Measurements from ENCODE around the gene SYNDIG1. TPM values are rescaled to one million over a fixed set of nuclear protein-coding genes. Genes with fewer than 3 reads are reported as not detected.
"Not testable (repeated sequence)": the region's sequence is repeated elsewhere in the genome, so short reads cannot be mapped to it uniquely, and the experiment has no call there.

The SYNDIG1 gene
- total RNA-seq, 1 donor from 2014 or later: not detected

DNA sequence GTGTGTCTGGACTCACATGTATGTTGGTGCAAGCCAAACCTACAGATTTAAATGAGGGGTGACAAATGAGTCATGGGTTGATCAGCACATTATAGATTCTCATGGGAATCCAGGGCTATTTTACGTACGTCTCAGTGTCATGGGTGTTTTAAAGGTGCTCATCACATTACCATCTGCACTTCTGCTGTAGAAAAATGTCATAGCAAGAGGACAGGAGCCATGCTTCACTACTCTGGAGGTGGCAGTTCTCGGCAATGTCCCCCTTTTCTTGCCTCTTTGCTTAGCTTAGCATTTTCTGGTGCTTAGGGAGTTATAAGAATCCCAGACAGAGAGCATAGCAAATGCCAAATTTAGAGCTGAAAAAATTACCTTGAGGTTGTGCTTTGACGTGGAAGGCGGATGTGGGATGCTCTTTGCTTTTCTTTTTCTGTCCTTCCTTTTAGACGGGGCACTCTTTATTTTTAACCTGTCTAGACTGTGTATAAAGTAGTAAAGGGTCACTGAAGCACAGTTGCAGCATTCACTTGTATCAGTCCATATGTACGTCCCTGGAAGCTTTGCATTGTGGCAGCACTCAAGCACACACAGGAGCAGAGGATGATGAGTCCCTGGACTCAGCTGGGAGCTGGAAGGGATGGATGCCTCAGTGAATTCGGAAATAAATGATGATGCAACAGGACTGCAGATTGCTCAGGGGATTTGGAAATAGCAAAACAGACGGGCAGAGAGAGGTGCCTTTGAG lies 139.7 kb downstream of the SYNDIG1 start:
- no peak for DNase-seq (ENCODE audit: low read depth, low spot score)

DNA sequence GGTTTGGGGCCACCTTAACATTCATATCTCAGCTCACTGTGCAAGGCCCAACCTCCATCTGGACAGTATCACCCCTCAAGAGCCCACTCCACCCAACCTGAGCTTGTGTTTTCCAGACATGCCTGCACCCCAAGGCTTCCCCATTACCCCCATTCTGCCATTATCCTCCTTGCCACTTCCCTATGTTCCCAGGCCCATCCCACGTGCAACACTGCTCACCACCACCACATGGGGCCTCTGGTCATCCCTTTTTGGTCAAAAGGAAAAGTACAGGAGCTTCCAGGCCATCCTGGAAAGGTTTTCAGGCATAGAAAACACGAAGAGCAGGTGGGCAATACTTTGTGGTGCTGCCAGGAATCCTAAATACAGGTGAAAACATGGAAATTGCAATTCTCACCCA lies 140.3 kb downstream of the SYNDIG1 start:
- no peak for DNase-seq (ENCODE audit: low read depth, low spot score)

DNA sequence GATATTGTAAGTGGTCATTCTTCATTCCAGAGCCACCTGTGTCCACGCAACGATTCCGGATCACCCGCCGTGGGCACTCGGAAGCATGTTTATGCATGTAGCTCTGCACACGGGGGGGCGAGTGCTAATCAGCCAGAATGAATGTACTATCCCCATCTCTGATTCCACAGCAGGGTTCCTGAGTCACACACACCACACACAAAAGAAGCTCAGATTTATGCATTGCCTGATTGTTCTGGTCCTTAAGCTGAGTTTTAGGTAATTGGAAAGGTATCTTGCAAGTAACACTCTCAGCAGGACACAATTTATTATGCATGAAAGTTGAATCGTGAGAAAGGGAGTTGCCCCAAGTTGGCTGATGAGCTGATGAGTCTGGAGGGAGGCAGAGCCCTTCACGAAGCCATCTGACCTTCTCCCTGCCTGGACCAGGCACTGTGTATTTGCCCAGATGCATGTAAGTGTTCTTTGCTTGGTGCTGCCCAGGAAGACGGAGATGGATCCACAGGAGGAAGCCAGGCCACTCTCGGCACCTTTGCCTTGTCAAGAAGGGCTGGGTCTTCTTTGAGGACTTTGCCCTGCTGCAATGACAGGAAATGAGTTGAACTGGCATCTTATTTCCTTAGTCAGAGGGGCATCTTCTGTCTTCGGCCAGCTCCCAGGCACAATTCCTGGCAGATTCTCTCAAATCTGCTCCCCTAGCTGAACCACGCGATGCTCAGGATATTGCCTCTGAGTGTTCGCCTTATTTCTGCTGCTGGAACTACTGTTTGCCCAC lies 141.1 kb downstream of the SYNDIG1 start:
- DNase-seq (ENCODE audit: low read depth, low spot score): no peak

DNA sequence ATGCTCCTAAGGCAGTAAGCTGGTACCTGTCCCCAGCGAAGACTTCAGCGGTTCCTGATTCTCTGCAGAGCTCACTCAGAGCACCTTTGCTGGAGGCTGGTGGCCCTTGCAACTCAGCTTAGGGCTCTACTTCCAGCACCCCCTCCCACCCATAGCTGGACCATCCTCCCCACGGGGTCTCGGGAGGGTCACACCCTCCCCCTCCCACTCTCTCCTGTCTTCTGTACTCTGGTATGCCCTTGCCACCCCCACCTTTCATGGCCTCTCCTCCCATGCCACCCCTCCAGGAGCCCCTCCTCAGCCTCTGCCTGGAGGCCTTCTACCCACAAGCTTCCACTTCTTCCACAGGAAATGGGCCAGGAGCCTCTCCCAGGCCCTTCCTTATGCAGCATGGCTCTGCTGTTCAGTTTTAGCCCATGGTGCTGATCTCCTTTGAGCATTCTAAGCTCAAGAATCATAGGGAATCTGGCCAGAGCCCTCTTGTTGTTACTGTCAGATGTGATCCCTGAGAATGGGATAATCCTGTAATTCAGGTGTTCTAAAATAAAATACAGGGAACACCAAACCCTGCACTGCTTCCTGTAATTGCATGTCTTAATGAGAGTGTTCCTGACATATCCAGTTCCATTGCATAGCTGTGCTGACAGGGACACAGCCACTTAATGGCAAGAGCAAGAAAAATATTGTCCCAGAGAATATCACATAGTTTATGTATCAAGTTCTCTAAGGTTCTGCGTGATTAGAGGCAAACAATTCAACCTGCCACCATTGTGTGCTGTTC lies 142.1 kb downstream of the SYNDIG1 start:
- no peak for DNase-seq (ENCODE audit: low read depth, low spot score)

DNA sequence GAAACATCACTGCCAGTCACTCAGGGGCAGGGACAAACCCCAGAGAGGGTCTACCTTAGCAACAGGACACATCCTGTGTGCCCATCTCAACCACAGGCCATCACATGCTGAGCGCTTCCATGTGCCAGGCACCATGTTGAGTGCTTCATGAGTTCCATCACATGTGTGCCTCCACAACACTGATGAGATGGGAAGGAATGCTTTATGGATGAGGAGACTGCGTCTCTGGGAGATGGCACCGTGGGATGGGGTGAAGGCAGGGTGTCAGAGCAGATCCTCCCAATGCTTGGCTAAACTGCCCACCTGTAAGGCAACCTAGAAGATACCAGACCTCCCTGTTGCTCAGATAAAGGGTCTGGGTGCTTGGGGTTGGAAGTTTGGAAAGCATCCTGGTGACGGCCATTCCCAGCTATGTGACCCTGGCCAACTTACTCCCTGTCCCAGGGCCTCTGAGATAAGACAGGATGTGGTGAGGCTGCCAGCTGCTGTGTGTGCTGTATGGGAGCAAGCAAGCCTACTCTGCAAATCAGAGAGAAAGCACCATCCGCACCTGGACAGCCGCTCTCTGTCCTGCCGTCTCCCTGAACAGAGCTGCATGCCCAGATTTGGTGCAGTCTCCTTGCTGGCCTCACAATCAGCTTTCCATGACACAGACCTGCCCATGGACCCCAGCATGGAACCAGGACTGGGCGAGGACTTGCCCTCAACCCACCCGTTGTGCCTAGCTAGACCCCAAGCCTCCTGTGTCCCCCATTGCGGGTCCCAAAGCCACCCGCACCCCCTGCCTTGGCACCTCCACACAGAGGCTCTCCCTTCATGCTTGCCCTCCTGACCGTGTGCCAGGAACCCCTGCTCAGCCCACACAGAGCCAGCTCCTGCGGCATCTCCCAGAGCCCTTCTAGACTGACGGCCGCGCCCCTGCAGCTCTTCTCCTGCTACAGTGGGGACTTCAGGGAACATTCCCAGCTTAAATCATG lies 143.7 kb downstream of the SYNDIG1 start:
- no peak for DNase-seq (ENCODE audit: low read depth, low spot score)

DNA sequence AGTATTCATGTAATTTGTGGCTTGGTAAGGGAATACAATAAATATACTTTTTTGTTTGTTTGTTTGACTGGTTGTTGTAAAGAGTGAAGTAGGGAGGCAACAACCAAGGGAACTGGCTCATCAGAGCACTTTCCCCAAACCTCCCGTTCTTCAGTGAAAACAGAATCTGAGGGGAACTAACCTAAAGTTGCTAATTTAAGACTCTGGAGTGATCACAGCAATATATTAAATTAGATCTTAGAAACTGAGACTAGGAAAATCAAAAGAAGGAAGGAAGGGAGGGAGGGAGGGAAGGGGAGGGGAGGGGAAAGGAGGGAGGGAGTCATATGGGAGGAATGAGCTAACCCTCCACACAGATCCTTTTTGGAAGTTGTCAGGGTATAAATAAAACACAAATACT lies 144.9 kb downstream of the SYNDIG1 start:
- no peak for DNase-seq (ENCODE audit: low read depth, low spot score)

DNA sequence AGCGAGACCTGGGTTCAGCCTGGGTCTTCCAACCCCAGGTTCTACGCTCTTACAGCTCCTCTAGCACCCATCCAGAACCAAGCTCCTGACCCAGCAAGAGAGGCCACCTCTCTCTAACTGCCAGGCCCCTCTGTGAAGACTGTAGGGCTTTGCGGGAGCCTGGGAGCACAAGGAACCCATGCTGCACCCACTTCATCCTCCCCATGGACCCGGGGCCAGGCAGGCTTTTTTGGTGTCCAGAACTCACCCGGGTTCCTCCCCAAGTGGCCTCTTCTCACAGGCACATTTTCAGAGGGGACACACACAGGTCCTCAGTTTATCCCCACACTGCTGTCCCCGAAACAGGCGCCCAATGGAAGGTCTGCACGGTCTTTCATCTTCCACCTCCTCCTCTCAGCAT lies 145.9 kb downstream of the SYNDIG1 start:
- no peak for DNase-seq (ENCODE audit: low read depth, low spot score)

DNA sequence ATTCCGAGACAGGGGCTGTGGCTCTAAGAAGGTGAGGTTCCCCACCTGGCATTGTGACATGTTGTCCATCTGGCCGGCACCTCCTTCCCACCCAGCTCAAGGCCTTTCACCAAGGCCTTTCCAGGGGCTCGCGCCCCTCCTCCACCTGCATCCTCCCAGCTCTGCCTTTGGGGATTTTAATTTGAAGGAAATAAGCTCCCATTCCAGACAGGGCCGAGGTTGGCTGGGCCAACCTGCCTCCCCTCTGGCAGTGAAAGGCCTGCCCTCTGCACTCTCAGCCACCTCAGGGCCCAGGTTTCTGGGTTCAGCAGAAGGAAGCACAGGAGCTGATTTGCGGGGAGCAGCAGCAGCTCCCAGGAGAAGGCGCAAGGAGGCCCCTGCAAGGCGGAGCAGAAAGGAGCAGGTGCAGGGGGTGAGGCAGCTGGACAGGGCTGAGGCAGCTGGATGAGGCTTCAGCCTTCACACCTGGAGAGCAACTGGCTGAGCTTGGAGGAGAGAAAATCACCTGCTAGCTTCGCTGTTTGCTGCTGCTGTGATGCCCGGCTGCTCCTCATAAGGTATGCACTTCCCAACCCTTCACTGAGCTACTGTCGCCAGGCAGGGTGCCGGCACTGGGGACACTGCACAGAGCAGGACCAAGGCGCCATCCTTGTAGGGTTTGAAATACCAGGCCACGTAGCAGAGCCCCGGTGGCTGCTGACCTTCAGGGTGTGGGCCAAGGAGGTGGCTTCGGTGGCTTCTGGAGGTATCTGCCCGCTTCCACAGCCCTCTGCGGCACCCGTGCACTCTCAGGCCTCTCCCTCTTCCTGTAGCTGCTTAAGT lies 147.0 kb downstream of the SYNDIG1 start:
- no peak for DNase-seq (ENCODE audit: low read depth, low spot score)

DNA sequence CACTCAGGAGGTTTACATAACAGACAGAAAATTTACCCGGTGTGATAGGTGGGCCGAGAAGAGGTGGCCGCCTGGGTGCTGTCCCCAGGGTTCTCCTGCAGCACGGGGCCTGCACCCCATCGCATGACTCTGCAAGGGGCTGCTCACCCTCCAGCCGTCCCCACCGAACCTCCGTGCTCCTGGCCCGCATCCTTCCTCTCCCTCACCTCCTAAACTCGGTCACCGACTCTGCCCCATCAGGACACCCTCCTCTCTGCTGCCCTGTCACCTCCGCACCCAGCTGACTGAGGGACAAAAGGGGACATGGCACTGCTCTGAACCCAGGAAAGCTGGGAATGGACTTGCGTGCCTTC lies 147.6 kb downstream of the SYNDIG1 start:
- DNase-seq (ENCODE audit: low read depth, low spot score): no peak

DNA sequence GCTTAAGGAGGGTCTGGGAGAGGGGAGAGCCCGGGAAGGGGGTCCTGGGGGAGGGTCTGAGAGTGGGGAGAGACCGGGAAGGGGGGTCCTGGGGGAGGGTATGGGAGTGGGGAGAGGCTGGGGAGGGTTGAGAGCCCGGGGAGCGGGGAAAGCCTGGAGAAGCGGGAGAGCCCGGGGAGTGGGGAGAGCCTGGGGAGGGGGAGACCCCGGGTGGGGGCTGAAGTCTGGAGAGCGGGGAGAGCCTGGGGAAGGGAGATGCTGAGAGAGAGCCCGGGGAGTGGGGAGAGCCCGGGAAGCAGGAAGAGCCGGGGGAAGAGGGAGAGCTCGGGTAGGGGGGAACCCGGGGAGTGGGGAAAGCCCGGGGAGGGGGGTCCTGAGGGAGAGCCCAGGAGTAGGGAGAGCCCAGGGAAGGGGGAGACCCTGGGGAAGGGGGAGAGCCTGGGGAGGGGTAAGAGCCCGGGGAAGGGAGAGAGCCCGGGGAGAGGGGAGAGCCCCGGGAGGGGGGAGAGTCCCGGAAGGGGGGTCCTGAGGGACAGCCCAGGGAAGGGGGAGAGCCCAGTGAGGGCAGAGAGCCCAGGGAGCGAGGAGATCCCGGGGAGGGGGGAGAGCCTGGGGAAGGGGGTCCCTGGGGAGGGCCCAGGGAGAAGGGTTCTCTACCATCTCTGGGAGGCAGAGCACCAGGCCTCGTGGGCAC lies 148.5 kb downstream of the SYNDIG1 start:
- DNase-seq (ENCODE audit: low read depth, low spot score): no peak

DNA sequence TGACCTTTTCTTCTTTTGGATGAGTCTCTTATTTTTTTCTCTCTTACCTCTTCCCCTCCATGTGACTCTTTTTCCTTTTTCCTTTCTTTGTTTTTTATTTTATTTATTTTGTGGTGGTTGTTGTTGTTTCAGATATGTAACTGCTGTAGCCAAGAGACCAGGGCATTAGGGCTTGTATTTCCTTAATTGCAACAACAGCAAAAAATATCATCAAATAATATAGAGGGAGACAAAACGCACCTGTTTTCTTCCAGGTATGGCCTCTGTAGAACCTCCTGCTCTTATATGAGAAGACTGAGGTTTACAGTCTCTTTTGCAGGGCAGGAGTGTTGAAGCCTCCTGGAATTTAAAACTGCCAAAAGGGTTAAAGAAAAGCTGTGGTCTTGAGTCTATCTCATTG lies 149.3 kb downstream of the SYNDIG1 start:
- DNase-seq (ENCODE audit: low read depth, low spot score): no peak

DNA sequence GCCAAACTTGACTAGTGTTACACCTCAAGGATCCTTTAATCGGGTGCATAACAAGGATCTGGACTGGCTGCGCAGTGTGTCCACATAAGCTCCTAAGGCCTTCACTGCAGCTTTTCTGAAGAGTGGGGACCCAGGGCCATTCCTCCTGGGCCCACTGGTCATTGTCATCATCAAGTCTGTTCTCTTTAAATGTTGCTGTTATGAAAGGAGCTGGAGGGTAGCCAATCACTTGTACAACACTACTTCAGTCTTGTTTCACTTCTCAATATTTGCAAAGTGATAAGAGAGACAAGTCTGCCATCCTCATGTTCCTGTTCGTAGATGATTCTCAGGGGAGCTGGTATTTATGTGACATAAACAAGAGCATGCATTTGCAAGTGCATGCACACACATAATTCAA lies 149.8 kb downstream of the SYNDIG1 start:
- DNase-seq (ENCODE audit: low read depth, low spot score): no peak

DNA sequence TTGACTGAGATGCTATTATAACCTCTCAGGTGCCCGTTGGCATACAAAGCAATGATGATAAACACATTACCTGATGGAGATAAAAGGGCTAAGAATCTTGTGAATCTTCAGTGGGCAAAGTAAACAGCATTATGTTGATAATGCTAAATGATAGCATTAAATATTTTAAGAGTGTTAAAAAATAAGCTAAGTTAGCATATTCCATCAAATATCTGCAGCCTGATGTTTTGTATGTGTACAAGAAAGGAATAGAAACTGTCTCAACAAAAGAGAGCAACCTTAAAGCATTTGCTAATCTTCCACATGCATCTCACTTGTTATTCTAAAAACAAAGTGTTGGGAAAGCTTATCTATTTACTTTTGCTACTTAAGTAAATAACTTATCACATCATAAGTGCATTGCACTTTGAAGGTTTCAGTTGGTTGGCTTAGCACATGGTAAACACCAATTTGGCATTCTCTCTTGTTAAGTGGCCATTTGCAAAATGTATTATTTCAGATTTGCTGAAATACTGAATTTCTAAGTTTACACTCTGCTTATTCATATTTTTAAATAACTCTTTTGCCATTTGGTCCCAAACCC lies 151.6 kb downstream of the SYNDIG1 start:
- DNase-seq (ENCODE audit: low read depth, low spot score): no peak

DNA sequence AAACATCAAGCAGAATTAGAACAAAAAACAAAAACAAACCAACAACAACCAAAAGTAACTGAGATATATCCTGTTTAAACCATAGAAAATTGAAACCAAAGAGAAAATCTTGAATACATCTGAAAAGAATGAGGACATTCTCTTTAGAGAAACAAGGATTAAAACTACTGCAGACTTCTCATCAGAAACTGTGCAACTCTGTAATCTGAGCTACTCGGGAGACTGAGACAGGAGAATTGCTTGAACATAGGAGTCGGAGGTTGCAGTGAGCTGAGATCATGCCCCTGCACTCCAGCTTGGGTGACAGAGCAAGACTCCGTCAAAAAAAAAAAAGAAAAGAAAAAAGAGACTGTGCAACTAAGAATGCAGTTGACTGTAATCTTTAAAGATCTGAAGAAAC lies 153.4 kb downstream of the SYNDIG1 start:
- DNase-seq (ENCODE audit: low read depth, low spot score): no peak

DNA sequence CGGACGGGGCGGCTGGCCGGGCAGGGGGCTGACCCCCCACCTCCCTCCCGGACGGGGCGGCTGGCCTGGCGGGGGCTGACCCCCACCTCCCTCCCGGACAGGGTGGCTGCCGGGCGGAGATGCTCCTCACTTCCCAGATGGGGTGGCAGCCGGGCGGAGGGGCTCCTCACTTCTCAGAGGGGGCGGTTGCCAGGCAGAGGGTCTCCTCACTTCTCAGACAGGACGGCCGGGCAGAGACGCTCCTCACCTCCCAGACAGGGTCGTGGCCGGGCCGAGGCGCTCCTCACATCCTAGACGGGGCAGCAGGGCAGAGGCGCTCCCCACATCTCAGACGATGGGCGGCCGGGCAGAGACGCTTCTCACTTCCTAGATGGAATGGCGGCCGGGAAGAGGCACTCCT lies 156.7 kb downstream of the SYNDIG1 start:
- DNase-seq (ENCODE audit: low read depth, low spot score): not testable (repeated sequence)

DNA sequence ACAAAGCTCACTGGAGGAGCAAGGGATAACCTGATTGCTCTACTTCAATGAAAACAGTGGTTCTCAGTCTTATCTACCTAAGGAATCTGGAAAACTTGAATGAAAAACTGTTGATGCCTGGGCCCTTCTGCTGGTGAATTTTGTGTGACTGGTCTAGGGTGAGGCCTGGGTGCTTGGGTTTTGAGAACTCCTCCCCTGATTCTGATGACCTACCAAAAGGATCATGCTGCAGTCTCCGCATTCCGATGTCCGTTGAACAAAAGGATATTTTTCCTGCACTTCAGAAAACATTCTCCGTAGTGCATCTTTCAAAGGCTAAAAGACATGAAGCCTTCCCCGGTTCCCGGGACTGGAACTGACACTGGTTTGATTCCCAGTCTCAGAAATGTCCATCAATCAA lies 157.9 kb downstream of the SYNDIG1 start:
- no peak for DNase-seq (ENCODE audit: low read depth, low spot score)

DNA sequence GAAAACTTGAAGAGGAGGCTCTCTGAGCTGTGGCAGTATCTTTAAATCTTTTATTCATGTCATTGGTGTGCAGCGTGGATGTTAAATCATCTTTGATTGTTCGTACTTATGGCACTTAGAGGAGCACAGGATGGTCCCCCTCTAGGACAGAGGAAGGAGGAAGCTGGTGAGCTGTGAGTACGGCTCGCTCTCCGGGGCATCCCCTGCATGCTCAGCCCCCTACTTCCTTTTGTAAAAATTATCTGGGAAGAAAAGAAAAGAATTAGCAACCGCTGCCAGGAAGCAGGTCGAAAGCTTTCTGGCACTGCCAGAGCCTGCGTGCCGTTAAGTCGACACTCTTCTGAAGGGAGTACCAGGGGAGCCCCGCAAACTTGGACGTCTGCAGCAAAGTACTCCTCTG lies 158.5 kb downstream of the SYNDIG1 start:
- no peak for DNase-seq (ENCODE audit: low read depth, low spot score)

DNA sequence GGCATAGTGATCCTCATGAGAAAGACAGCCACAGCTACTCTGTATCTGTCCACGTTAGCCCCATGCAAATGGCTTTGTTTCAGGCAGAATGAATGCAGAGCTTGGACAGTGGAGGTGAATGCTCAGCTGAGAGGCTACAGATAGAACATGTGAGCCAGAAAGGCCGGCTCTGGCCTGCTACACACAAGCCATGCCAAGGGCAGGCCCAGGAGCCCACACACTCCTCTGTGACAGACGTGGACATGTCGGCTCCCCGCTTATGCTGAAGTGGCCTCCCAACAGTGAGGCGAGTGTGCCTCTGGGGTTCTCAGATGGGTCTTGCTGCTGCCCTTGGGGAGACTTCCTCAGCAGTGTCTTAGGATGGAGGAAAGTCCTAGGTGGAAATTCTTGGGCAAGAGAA lies 159.6 kb downstream of the SYNDIG1 start:
- no peak for DNase-seq (ENCODE audit: low read depth, low spot score)

DNA sequence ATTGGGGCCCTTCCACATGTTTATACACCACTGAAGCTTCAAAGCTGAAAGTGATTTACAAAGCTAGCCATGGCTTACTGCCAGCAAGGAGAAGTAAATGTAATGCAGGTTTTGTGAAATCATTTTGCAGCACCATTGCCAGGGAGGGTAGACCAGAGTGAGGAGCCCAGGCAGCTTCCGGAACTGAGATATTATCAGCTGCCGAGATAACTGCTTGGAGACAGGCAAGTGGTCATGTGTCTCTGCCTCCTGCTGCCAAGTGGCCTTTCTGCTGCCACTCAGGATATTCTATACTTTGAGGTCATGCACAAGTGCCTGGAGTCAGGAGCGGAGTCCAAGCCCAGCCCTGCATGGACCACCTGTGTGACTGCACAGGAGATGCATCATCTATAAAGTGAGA lies 160.2 kb downstream of the SYNDIG1 start:
- no peak for DNase-seq (ENCODE audit: low read depth, low spot score)
